Osteoblast (primary cell): ENCODE measurements around the gene GDPD3. TPM values are rescaled to one million over a fixed set of nuclear protein-coding genes. Genes with fewer than 3 reads are reported as not detected.

ENCODE experiments used
- DNase-seq: peaks from one replicate; pipeline ENCODE4 v3.0.0; 2011; ENCODE audit warnings: low spot score, mixed read lengths; ENCODE audit not compliant: insufficient read length; ENCODE audit errors: missing footprints
- H2AFZ ChIP-seq: 2 replicates; pipeline ENCODE4 v1.6.0; 2011; ENCODE audit warnings: mild to moderate bottlenecking, low read length
- H3K27ac ChIP-seq: 2 replicates; pipeline ENCODE4 v1.5.1; 2011; ENCODE audit warnings: mild to moderate bottlenecking, low read depth, low read length, moderate library complexity
- H3K27me3 ChIP-seq: 2 replicates; pipeline ENCODE4 v1.6.0; 2012; ENCODE audit warnings: mild to moderate bottlenecking, control low read depth, inconsistent platforms, low read length, moderate library complexity; ENCODE audit not compliant: insufficient read depth
- H3K36me3 ChIP-seq: 2 replicates; pipeline ENCODE4 v1.5.1; 2011; ENCODE audit warnings: mild to moderate bottlenecking, low read length, control low read depth, moderate library complexity; ENCODE audit not compliant: insufficient read depth
- H3K4me1 ChIP-seq: 2 replicates; pipeline ENCODE4 v1.5.1; 2011; ENCODE audit warnings: mild to moderate bottlenecking, low read length, control low read depth, moderate library complexity; ENCODE audit not compliant: insufficient read depth
- H3K4me2 ChIP-seq: 2 replicates; pipeline ENCODE4 v1.6.0; 2011; ENCODE audit warnings: mild to moderate bottlenecking, low read length; ENCODE audit not compliant: insufficient read depth
- H3K4me3 ChIP-seq: fragments of 200-600 bp; sonication (generic); 3 replicates; pipeline ENCODE4 v1.5.1; 2012; ENCODE audit warnings: mild to moderate bottlenecking, low read length, inconsistent platforms; ENCODE audit not compliant: insufficient read depth
- H3K79me2 ChIP-seq: 2 replicates; pipeline ENCODE4 v1.6.0; 2012; ENCODE audit warnings: mild to moderate bottlenecking, low read length, control low read depth, inconsistent platforms; ENCODE audit not compliant: insufficient read depth
- H3K9me3 ChIP-seq: 2 replicates; pipeline ENCODE4 v1.5.1; 2011; ENCODE audit warnings: low read depth, low read length, control low read depth
- H4K20me1 ChIP-seq: 2 replicates; pipeline ENCODE4 v1.6.0; 2012; ENCODE audit warnings: mild to moderate bottlenecking, low read length, control low read depth; ENCODE audit not compliant: insufficient read depth
- CTCF ChIP-seq: IDR thresholded peaks from 2 replicates; pipeline ENCODE4 v1.5.1; 2011; ENCODE audit warnings: mild to moderate bottlenecking, low read depth, low read length, moderate library complexity; ENCODE audit errors: extremely low read depth
- total RNA-seq: library from RNA; depleted of rRNA; stranded (reverse); fragments of >200 nt; gene quantifications from 2 replicates; pipeline ENCODE4 v1.2.3, GENCODE V29; 2012

The GDPD3 gene
- total RNA-seq, 1 donor, result 0.36 TPM

- Histone ChIP-seq H3K4me1 (no peaks in the 10 kb centered on the region), H4K20me1 (no peaks in the 10 kb centered on the region), H3K4me3 (no peak overlapping the region), H3K4me2 (no peak overlapping the region), H2AFZ (no peak overlapping the region), H3K27ac (no peak overlapping the region), H3K36me3 (peaks cover 27% of the 10 kb centered on the region), H3K27me3 (no peaks in the 10 kb centered on the region), H3K79me2 (no peaks in the 10 kb centered on the region), H3K9me3 (no peaks in the 10 kb centered on the region)
- TF ChIP-seq CTCF, result no peak
- DNase-seq, result peak; percentile 21
Measured at GRCh38 chr16:30104492-30104891, 8.8 kb downstream of the GDPD3 start.

GRCh38 chr16:30104090-30104489, 9.2 kb downstream of the GDPD3 start:
- TF ChIP-seq CTCF, result no peak
- H3K27ac ChIP-seq, result no peak overlapping the region
- H3K27me3 ChIP-seq, result no peaks in the 10 kb centered on the region
- no peaks in the 10 kb centered on the region for H3K9me3 ChIP-seq
- no peaks in the 10 kb centered on the region for H4K20me1 ChIP-seq
- no peak overlapping the region for H3K4me2 ChIP-seq
- H2AFZ ChIP-seq, result no peak overlapping the region
- no peak overlapping the region for H3K4me3 ChIP-seq
- no peaks in the 10 kb centered on the region for H3K79me2 ChIP-seq
- peaks cover 27% of the 10 kb centered on the region for H3K36me3 ChIP-seq
- no peak for DNase-seq
- H3K4me1 ChIP-seq, result no peaks in the 10 kb centered on the region

- DNase-seq, result peak; percentile 58
- Histone ChIP-seq H3K9me3 (peaks cover 10% of the 10 kb centered on the region), H3K4me2 (peak overlapping the region; percentile 76), H3K27ac (peak overlapping the region; percentile 70), H2AFZ (peak overlapping the region; percentile 98), H3K4me3 (peak overlapping the region; percentile 76), H3K27me3 (no peaks in the 10 kb centered on the region), H3K4me1 (peaks cover 22% of the 10 kb centered on the region), H3K36me3 (peaks cover 8% of the 10 kb centered on the region), H3K79me2 (peaks cover 3% of the 10 kb centered on the region), H4K20me1 (peaks cover 7% of the 10 kb centered on the region)
- TF ChIP-seq CTCF, result no peak
Measured at GRCh38 chr16:30096862-30097563, 16.3 kb downstream of the GDPD3 start.

- H3K36me3 ChIP-seq, result peaks cover 8% of the 10 kb centered on the region
- peak; percentile 100 for DNase-seq
- H4K20me1 ChIP-seq, result peaks cover 7% of the 10 kb centered on the region
- H3K27me3 ChIP-seq, result no peaks in the 10 kb centered on the region
- H3K4me3 ChIP-seq, result peak within 1 kb of the TSS; percentile 76
- TF ChIP-seq CTCF, result no peak
- H3K79me2 ChIP-seq, result peaks cover 3% of the 10 kb centered on the region
- H3K27ac ChIP-seq, result peak within 1 kb of the TSS; percentile 70
- H3K4me2 ChIP-seq, result peak within 1 kb of the TSS; percentile 97
- H3K9me3 ChIP-seq, result peaks cover 10% of the 10 kb centered on the region
- H2AFZ ChIP-seq, result peak within 1 kb of the TSS; percentile 98
- peaks cover 23% of the 10 kb centered on the region for H3K4me1 ChIP-seq
Measured at GRCh38 chr16:30096105-30096861, 17.1 kb downstream of the GDPD3 start, which contains the start of gene YPEL3. Gene YPEL3, minus strand, starts transcription at chr16:30096213. Its CDS starts 731 bp downstream, at chr16:30095482.
